GM19467 (cell line): ENCODE measurements around the gene PRKAG2.

ENCODE experiments used
- ATAC-seq: cut with Tn5 transposase; IDR thresholded peaks from one replicate; pipeline ENCODE4 v1.9.1; 2021; ENCODE audit warnings: mild to moderate bottlenecking, moderate library complexity; ENCODE audit not compliant: unreplicated experiment

Gene PRKAG2

GRCh38 chr7:151611041-151611440 is 265.9 kb downstream of the PRKAG2 start:
- no peak for ATAC-seq

- no peak for ATAC-seq
Measured at GRCh38 chr7:151608031-151608551, 268.8 kb downstream of the PRKAG2 start.

- no peak for ATAC-seq
Measured at GRCh38 chr7:151607464-151607867, 269.4 kb downstream of the PRKAG2 start.

- no peak for ATAC-seq
Measured at GRCh38 chr7:151603951-151604350, 273.0 kb downstream of the PRKAG2 start.

GRCh38 chr7:151601521-151602305 is 275.2 kb downstream of the PRKAG2 start:
- ATAC-seq: no peak

- no peak for ATAC-seq
Measured at GRCh38 chr7:151600331-151600730, 276.6 kb downstream of the PRKAG2 start.

- no peak for ATAC-seq
Measured at GRCh38 chr7:151599401-151600227, 277.3 kb downstream of the PRKAG2 start.

GRCh38 chr7:151597541-151598444 is 279.1 kb downstream of the PRKAG2 start:
- ATAC-seq: no peak

GRCh38 chr7:151595702-151596350 is 281.1 kb downstream of the PRKAG2 start:
- no peak for ATAC-seq

GRCh38 chr7:151592868-151593486 is 283.9 kb downstream of the PRKAG2 start:
- ATAC-seq: no peak

GRCh38 chr7:151592330-151592729 is 284.6 kb downstream of the PRKAG2 start:
- no peak for ATAC-seq

GRCh38 chr7:151591866-151592265 is 285.0 kb downstream of the PRKAG2 start:
- ATAC-seq: no peak

GRCh38 chr7:151590850-151591771 is 285.8 kb downstream of the PRKAG2 start:
- ATAC-seq: no peak

GRCh38 chr7:151590071-151590849 is 286.7 kb downstream of the PRKAG2 start:
- ATAC-seq: no peak

- ATAC-seq: no peak
Measured at GRCh38 chr7:151588982-151589381, 287.9 kb downstream of the PRKAG2 start.

GRCh38 chr7:151586531-151587260 is 290.2 kb downstream of the PRKAG2 start:
- no peak for ATAC-seq

GRCh38 chr7:151585744-151586393 is 291.0 kb downstream of the PRKAG2 start:
- no peak for ATAC-seq
